Medulla oblongata (tissue), 1 donor: ENCODE data around the gene CCL1.

Source experiments
- DNase-seq: peaks from one replicate; pipeline ENCODE4 v3.0.0-alpha.2; 2015; ENCODE audit errors: extremely low spot score

Gene CCL1

GRCh38 chr17:34363183-34363661 is at the start of gene CCL1:
CCL1 (minus strand) TSS chr17:34363233; CDS start chr17:34363161, 72 bp downstream.
- DNase-seq, result no peak

DNA sequence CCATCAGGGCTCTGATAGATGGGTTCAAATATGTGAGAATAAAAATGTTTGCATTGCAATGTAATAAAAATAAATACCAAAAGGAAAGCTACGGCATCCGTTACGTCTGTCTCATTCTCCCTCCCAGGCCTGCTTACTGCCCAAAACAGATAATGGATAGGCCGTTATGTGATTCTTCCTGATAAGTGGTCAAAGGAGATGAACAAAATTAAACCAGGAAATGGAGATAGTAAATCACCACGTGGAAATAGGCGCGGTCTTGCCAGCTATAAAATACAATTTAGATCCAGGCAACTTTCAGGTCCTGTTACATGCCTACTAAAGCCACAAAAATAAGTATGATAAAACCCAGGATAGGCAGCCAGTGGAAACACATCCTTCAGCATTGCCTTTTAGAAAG is 49.5 kb upstream of the CCL1 start:
- no peak for DNase-seq

GRCh38 chr17:34411646-34412421 is 48.8 kb upstream of the CCL1 start:
- DNase-seq, result no peak

DNA sequence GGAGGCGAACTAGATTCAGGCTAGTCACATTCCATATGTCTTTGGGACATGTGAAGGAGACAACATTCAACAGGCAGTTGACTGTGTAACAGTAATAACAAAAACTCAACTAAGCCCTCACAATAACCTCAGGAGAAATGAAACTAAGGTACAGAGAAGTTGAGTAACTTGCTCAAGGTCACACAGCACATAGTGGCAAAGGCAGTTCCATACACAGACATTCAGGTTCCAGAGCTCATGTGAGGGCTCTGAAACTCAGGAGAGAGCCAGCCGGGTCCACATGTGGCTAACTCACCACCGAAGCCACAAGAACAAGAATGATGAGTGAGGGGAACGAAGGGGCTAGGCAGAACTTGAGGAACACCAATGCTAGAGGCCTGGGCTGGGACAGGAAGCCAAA is 46.3 kb upstream of the CCL1 start:
- DNase-seq, result no peak

GRCh38 chr17:34408439-34408838 is 45.4 kb upstream of the CCL1 start:
- DNase-seq, result no peak

DNA sequence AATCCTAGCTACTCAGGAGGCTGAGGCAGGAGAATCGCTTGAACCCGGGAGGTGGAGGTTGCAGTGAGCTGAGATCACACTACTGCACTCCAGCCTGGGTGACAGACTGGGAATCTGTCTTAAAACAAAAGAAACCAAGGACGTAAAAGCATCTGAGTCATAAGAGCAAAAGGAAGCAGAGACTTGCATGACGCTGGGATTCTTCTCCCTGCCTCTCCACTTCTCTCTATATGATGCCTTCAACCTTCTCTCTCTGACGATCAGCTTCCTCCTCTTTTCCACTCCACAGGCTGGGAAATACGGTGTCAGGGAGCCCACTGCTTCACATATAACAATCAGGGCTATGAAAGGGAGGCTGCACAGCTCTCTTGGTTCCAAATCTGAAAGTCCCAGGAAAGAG is 43.2 kb upstream of the CCL1 start:
- DNase-seq, result no peak

DNA sequence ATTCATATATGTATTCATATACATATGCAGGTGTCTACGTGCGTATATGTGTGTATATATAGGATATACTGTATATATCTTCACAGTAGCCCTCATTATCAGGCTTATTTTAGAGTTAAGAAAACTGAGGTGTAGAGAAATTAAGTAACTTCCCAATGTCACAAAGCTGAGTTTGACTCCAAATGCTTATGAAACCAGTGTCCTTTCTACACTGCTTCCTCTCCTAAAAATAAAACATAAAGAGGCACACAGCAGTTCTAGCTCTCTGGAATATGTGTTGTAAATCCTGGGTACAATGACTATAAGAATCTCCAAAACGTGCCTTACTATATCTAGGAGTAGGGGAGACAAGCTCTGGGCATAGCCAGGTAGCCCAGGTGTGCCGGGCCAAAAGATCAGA is 40.0 kb upstream of the CCL1 start:
- DNase-seq, result peak; percentile 12

DNA sequence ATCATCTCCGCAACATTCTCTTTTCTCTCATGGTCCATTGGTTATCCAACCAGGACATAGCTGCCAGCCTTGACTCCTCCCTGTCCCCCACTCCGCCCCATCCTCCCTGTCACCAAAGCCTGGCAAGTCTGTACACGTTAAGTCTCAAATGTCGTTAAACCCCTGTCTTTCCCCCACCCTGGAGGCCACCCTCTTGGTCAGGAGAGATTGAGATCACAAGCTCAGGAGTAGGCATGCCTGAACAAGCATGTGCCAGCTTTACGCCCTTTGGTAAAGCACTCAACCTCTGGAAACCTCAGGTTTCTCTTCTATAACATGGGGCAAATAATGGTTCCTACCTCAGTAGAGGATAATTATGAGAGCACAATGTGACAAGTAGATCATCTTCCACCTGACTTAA is 38.1 kb upstream of the CCL1 start:
- no peak for DNase-seq

DNA sequence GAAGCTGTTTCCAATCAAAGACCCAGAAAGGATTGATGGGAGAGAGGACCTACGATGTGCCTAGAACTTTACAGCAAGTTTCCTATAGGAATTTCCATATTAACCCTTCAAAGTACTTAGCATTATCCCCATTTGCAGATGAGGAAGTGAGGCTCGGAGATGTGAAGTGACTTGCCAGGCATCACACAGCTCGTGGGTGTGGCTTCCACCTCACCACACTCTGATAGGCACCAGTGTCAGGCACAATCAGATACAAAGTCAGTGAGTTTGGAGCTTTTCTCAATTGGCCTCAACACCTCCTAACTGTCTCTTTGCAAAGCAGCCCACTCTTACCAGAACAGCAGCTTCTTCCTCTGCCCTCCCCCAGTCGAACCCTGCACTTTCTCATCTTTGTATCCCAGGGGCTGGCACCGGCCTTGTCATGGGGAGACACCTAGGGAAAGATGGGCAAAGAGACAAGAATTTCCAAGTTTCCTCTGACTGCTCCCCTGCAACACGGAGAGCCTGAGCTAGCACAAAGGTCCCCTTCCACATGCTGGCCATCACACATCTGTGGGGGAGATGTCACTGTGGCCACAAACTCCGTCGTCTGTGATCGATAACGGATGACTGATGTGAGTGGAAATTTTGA is 37.4 kb upstream of the CCL1 start:
- no peak for DNase-seq

DNA sequence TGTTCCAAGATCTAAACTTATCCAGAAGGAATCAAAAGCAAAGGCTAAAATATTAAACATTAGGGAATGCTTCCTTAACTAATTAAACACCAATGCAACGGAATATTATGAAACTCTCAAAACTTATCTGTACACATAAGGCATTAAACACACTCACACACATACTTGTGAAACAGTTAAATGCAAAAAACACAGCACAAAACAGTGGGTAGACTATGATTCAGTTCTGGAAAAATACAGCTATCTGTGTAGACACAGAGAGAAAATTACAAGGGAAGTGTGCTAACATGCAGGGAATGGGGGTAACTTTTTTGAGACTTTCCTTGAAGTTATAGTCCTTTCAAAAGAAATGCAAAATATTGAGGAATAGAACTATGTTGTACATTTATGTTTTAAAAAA is 36.7 kb upstream of the CCL1 start:
- DNase-seq, result no peak

DNA sequence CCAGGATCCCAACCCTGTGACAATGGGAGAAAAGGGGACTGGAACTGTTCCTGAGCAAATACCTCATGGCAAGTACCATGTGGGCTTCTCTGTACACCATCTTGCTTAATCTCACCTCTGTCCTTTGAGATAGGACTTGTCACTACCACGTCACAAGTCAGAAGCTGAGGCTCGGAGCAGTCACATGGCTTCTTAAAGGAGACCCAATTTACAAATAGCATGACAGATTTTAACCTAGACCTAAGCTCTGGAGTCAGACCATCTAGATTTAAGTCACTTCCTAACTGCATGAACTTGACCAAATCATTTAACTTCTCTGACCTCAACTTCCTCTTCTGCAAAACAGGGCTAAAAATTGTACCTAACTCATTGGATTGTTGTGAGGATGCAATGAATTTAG is 36.0 kb upstream of the CCL1 start:
- peak; percentile 77 for DNase-seq

- no peak for DNase-seq
These were observed 34.2 kb upstream of the CCL1 start for GRCh38 chr17:34397265-34397664.

DNA sequence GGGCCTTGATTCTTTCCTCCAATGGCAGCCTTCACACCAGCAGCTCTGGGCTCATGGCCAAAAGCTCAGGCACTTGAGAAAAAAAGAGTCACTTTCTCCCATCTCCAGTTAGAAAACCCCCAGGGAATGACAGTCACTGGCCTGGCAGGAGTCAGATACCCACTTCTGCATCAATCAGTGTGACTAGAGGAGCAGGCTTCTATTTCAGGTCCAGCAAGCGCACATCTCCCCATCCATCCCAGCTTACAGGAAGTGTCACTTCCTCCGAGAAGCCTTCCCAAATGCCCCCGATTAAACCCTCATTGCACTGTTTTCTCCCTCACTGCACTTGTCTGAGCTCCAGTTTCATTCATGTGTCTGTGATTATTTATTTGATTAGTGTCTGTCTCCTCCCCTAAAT is 30.4 kb upstream of the CCL1 start:
- DNase-seq, result no peak

DNA sequence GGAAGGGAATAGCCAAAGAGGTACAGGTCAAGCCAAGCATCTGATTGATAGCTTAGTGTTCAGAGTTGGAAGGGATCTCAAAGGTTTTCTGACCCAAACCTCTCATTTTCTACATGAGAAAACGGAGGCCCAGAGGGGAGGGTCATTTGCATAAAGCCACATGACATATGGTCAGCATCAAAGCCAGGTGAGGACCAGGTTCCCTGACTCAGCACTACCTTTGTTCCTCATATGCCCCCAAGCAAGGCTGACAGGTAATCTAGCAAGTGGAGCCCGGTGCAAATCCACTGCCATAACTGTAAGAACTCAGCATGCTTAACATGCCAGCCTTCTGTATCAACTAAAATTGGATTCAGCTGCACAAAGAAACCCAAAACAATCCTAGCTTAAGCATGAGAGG is 28.2 kb upstream of the CCL1 start:
- no peak for DNase-seq

DNA sequence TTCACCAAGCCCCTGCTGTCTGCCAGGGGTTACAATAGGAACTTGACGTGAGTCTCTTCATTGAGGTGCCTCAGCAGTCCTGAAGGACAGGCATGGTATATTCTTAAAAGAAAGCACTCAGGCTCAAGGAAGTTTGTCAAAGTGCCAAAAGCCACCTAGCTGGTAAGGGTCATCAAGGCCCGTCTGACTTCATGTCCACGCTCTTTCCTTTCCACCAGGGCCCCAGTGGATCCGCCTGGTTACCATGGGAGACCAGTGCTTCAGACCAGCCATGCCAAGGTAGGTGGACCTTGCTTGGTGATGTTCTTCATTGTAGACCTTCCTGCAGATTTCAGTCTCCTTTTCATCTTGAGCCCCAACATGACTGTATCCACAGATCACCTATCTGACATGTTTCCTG is 27.6 kb upstream of the CCL1 start:
- DNase-seq, result no peak

DNA sequence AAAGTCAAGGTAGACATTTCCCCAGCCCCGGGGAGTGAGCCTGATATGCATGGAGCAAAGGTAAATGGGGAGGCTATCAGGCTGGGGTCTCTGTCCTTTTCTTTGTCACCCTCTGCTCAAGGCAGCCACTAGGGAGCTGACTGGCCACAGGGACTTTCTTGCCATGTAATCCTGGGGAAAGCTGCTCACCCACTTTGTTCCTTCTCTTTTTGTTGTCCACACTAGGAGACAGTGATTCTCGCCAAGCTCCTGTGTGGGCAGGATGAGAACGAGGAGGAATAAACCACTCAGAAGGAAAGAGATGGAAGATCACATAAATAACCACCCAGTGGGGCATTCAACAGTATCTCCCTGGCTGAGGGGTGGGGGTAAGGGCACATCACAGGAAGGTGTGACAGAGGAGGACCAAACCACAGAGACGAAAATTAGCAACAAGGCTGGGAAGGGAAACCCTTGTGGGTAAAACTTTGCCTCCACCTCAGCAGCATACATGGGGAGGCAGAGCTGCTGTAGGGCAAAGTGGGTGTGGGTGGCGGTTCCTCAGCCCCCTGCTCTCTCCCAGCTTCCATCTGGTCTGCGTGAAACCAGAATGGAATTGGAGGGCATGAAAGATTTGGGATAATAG is 26.2 kb upstream of the CCL1 start:
- DNase-seq, result no peak

GRCh38 chr17:34387566-34387965 is 24.5 kb upstream of the CCL1 start:
- DNase-seq, result no peak

DNA sequence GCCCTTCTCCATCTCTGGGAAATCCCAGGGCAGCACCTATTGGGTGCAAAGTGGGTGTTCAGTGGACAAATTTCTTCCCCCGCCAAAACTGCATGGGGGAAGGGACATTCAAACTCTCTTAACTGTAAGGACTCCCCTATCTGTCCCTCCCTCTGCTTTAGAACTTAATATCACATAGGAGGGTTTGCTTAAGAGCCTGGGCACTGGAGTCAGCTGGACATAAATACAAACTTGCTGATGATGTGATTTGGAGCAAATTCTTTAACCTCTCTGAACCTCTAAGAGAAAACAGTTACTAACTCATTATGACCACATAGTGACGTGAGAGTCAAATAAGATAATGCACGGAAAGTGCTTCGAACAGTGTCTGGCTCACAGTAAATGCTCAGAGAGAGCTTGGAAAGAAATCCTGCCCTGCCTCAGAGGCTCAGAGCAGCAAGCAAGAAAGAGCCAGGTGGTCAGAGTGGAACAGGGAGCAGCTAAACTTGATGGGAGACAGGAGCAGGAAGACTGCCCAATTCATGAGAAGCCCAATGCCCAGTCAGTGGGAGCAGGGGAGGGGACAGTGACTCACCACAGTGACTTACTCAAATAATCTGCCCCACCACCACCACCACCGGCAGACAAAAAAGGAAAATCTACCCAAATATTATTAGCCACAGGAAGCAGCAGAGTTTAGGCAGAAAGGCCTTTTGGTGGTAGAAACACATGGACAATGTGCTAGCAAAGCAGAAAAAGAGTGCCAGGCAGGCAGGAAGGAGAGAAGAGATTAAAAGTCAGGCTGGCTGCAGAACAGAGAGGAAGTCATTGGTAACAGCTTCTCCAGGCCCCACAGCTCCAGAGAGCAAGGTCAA is 23.9 kb upstream of the CCL1 start:
- DNase-seq, result peak; percentile 70

- no peak for DNase-seq
These were observed 23.3 kb upstream of the CCL1 start for GRCh38 chr17:34386343-34386696.

- DNase-seq, result no peak
These were observed 22.0 kb upstream of the CCL1 start for GRCh38 chr17:34384822-34385605.

- no peak for DNase-seq
These were observed 21.2 kb upstream of the CCL1 start for GRCh38 chr17:34384271-34384670.
